ENCODE results near the gene AUTS2.

GRCh38 chr7:70008466-70008865, 410.2 kb downstream of the AUTS2 start:
- TF ChIP-seq, protein P1, sequence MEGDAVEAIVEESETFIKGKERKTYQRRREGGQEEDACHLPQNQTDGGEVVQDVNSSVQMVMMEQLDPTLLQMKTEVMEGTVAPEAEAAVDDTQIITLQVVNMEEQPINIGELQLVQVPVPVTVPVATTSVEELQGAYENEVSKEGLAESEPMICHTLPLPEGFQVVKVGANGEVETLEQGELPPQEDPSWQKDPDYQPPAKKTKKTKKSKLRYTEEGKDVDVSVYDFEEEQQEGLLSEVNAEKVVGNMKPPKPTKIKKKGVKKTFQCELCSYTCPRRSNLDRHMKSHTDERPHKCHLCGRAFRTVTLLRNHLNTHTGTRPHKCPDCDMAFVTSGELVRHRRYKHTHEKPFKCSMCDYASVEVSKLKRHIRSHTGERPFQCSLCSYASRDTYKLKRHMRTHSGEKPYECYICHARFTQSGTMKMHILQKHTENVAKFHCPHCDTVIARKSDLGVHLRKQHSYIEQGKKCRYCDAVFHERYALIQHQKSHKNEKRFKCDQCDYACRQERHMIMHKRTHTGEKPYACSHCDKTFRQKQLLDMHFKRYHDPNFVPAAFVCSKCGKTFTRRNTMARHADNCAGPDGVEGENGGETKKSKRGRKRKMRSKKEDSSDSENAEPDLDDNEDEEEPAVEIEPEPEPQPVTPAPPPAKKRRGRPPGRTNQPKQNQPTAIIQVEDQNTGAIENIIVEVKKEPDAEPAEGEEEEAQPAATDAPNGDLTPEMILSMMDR (conservative IDR thresholded peaks at IDR 0.05; ENCODE audit: low read depth in 2 of 2): no peak
- TF ChIP-seq NANOG (IDR thresholded peaks at IDR 0.05; ENCODE audit: borderline replicate concordance) (no peak), EZH2 (IDR thresholded peaks at IDR 0.05; ENCODE audit: low read depth, unreplicated experiment) (no peak), POLR2AphosphoS5 (IDR thresholded peaks at IDR 0.05; ENCODE audit: low read depth) (no peak), ZNF114 (CRISPR knock-in tag; IDR thresholded peaks at IDR 0.05) (no peak), JUNB (IDR thresholded peaks at IDR 0.05; ENCODE audit: unreplicated experiment) (no peak), CREB1 (CRISPR knock-in tag; IDR thresholded peaks at IDR 0.05; ENCODE audit: low read depth) (no peak), EZH2phosphoT487 (IDR thresholded peaks at IDR 0.05; ENCODE audit: unreplicated experiment) (no peak), REST (IDR thresholded peaks at IDR 0.05; ENCODE audit: unreplicated experiment) (no peak)
- TF ChIP-seq, protein P2, sequence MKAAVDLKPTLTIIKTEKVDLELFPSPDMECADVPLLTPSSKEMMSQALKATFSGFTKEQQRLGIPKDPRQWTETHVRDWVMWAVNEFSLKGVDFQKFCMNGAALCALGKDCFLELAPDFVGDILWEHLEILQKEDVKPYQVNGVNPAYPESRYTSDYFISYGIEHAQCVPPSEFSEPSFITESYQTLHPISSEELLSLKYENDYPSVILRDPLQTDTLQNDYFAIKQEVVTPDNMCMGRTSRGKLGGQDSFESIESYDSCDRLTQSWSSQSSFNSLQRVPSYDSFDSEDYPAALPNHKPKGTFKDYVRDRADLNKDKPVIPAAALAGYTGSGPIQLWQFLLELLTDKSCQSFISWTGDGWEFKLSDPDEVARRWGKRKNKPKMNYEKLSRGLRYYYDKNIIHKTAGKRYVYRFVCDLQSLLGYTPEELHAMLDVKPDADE (IDR thresholded peaks at IDR 0.05): no peak

Measured in GM23338 (cell line).